ENCODE data around the gene UBE3C. TPM values are rescaled to one million over a fixed set of nuclear protein-coding genes. Genes with fewer than 3 reads are reported as not detected.

Gene UBE3C
- total and polyA plus RNA-seq, 2 donors (not counting 3 experiments of a cell fraction or from before 2014, with no cell fraction given): 45.1 to 77.3 TPM

DNA sequence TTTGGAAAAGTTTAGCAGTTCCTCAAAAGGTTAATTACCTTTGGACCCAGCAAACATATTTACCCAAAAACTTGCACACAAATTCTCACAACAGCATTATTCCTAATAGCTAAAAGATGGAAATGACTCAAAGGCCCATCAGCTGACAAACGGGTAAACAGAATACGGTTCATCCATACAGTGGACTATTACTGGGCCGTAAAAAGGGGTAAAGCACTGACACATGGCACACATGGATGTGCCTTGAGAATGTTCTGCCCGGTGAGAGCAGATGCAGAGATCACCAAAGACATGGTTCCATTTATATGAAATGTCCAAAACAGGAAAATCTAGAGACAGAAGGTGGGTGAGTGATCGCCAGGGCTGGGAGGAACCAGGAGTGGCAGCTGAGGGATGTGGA, 102.9 kb downstream of the UBE3C start:
- ChIA-PET CTCF (interaction anchor here (1.5 kb wide), 1 partner anchor 9 kb away, joined by 5 read pairs; no protein-coding TSS in a partner anchor), POLR2A (no interaction called here)
- dilution Hi-C loops (cut with MboI; ENCODE audit: extremely low pct_ligation_motif_present, low sequenced_read_pairs) (no loop called here), intact Hi-C loops (cut with micrococcal nuclease) (no loop called here)
- Histone ChIP-seq H3K79me2 (ENCODE audit: control insufficient read depth, insufficient read depth, low read length) (no peaks in the 10 kb centered on the region), H3K27me3 (ENCODE audit: control insufficient read depth in 2 of 2, insufficient read depth in 2 of 2, low read length in 2 of 2) (no peaks in the 10 kb centered on the region), H3K9me3 (replicated peaks; ENCODE audit: control insufficient read depth, insufficient read depth, low read length) (no peaks in the 10 kb centered on the region), H3K9me1 (replicated peaks; ENCODE audit: control insufficient read depth, extremely low read depth, insufficient read depth, low read length) (no peaks in the 10 kb centered on the region), H3K36me3 (ENCODE audit: control insufficient read depth in 2 of 2, extremely low read depth in 1 of 2, insufficient read depth in 2 of 2, low read length in 2 of 2) (peaks cover 3 to 10% of the 10 kb centered on the region in 2 experiments), H4K20me1 (replicated peaks; ENCODE audit: control insufficient read depth, extremely low read depth, insufficient read depth, low read length) (no peaks in the 10 kb centered on the region), H2AFZ (ENCODE audit: low read depth, low read length) (no peak overlapping the region), H3K4me2 (ENCODE audit: insufficient read depth, low read length) (no peak overlapping the region), H3K4me1 (ENCODE audit: control insufficient read depth, extremely low read depth, insufficient read depth, low read length) (no peaks in the 10 kb centered on the region), H3K27ac (ENCODE audit: insufficient read depth, low read depth, low read length) (no peak overlapping the region), H3K4me3 (replicated peaks in 1 of 3; ENCODE audit: insufficient read depth in 1 of 3, low read depth in 1 of 3, low read length in 3 of 3) (no peak overlapping the region), H3K9ac (replicated peaks; ENCODE audit: extremely low read depth, insufficient read depth, low read length) (no peak overlapping the region)
- TF ChIP-seq POLR2AphosphoS5 (IDR thresholded peaks at IDR 0.05; ENCODE audit: insufficient read depth, low read depth, low read length) (no peak), POLR2A (IDR thresholded peaks at IDR 0.05; ENCODE audit: low read depth, low read length) (no peak), GATA2 (IDR thresholded peaks at IDR 0.05; ENCODE audit: insufficient read depth, insufficient read length, low read depth, low read length) (no peak), JUN (IDR thresholded peaks at IDR 0.05; ENCODE audit: borderline replicate concordance, insufficient read depth, insufficient read length, low read depth) (no peak), FOS (IDR thresholded peaks at IDR 0.05; ENCODE audit: borderline replicate concordance, insufficient read depth, low read length) (no peak), MYC (IDR thresholded peaks at IDR 0.05; ENCODE audit: low read depth, low read length) (no peak)
- TF ChIP-seq, protein P1, sequence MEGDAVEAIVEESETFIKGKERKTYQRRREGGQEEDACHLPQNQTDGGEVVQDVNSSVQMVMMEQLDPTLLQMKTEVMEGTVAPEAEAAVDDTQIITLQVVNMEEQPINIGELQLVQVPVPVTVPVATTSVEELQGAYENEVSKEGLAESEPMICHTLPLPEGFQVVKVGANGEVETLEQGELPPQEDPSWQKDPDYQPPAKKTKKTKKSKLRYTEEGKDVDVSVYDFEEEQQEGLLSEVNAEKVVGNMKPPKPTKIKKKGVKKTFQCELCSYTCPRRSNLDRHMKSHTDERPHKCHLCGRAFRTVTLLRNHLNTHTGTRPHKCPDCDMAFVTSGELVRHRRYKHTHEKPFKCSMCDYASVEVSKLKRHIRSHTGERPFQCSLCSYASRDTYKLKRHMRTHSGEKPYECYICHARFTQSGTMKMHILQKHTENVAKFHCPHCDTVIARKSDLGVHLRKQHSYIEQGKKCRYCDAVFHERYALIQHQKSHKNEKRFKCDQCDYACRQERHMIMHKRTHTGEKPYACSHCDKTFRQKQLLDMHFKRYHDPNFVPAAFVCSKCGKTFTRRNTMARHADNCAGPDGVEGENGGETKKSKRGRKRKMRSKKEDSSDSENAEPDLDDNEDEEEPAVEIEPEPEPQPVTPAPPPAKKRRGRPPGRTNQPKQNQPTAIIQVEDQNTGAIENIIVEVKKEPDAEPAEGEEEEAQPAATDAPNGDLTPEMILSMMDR (IDR thresholded peaks at IDR 0.05; ENCODE audit: extremely low read depth in 1 of 2, insufficient read depth in 1 of 2, low read depth in 1 of 2, low read length in 2 of 2): no peak
- TF ChIP-seq, protein P2, sequence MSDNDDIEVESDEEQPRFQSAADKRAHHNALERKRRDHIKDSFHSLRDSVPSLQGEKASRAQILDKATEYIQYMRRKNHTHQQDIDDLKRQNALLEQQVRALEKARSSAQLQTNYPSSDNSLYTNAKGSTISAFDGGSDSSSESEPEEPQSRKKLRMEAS (IDR thresholded peaks at IDR 0.05; ENCODE audit: insufficient read depth, insufficient read length): no peak
- FAIRE-seq (no peak), DNase-seq (ENCODE audit: low read depth, low spot score) (no peak)
- no TSS peak for BruUV-seq (replicated peaks)

All from endothelial cell of umbilical vein (primary cell).